Skeletal muscle tissue (tissue), 4 donors: ENCODE results near the gene PTPRA. TPM values are rescaled to one million over a fixed set of nuclear protein-coding genes. Genes with fewer than 3 reads are reported as not detected.

ENCODE experiments used
- H3K27ac ChIP-seq: one replicate; pipeline ENCODE4 v1.7.0; 2013; ENCODE audit warnings: mild to moderate bottlenecking, low read depth, low read length, inconsistent platforms
- H3K27me3 ChIP-seq, 3 donors: one replicate each; pipeline ENCODE4 v1.7.0; 2013; ENCODE audit warnings: low read length in 3 of 3; ENCODE audit not compliant: control insufficient read depth in 3 of 3, insufficient read depth in 3 of 3
- H3K36me3 ChIP-seq, 3 donors: one replicate each; pipeline ENCODE4 v1.7.0; 2013; ENCODE audit warnings: low read length in 3 of 3; ENCODE audit not compliant: control insufficient read depth in 3 of 3, insufficient read depth in 3 of 3
- H3K4me1 ChIP-seq, 3 donors: one replicate each; pipeline ENCODE4 v1.7.0; 2013; ENCODE audit warnings: low read length in 3 of 3, mild to moderate bottlenecking in 3 of 3; ENCODE audit not compliant: control insufficient read depth in 3 of 3, insufficient read depth in 3 of 3
- H3K4me3 ChIP-seq, 3 donors: one replicate each; pipeline ENCODE4 v1.7.0; 2013; ENCODE audit warnings: low read length in 3 of 3
- H3K9ac ChIP-seq, 3 donors: one replicate each; pipeline ENCODE4 v1.7.0; 2013; ENCODE audit warnings: low read length in 3 of 3, mild to moderate bottlenecking in 3 of 3, moderate library complexity in 2 of 3, low read depth in 1 of 3
- H3K9me3 ChIP-seq, 3 donors: one replicate each; pipeline ENCODE4 v1.7.0; 2013; ENCODE audit warnings: low read length in 3 of 3; ENCODE audit not compliant: control insufficient read depth in 3 of 3
- total RNA-seq: library from RNA; depleted of rRNA; stranded (reverse); fragments of >200 nt; gene quantifications from one replicate; pipeline ENCODE4 v1.2.3, GENCODE V29; 2014
- donor health status: Osteomylitis.

The PTPRA gene
- total RNA-seq, 1 donor from 2014 or later: 93.4 TPM

DNA sequence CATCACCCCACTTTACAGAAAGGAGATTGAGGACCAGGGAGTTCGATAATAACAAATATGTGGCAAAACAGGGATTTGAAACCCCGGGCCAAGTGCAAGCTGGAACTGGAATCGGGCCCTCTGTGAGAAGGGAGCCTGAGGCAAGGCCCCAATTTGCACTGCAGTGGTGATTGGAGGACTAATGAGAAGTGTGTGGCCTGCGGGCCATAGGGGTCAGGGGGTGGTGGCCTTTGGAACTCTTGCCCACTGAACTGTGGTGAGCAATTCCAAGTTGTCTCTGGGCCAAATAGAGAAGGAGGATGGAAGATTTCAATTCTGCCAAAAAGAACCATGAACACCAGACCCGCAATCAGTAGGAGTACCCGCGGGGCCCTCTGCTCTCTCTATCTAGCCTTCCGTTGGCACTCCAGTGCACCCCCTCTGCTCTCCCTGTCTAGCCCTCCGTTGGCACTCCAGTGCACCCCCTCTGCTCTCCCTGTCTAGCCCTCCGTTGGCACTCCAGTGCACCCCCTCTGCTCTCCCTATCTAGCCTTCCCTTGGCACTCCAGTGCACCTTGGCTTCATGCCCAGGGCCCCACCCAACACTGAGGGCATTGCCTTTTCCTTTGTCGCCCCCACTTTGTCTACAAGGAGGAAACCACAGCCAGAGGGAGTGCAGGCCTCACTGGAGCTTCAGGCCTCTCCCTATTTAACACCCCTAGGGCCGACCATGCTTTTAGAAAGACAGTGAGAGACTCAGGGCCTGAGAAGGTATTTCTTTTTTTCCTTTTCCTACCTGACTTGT lies 6.0 kb upstream of the PTPRA start:
- no peak overlapping the region for H3K27ac ChIP-seq
- H3K4me1 ChIP-seq: peaks cover 7 to 14% (median 10%) of the 10 kb centered on the region in 3 donors
- no peak overlapping the region for H3K9ac ChIP-seq
- no peaks in the 10 kb centered on the region for H3K27me3 ChIP-seq
- no peak overlapping the region for H3K4me3 ChIP-seq
- H3K36me3 ChIP-seq: peaks cover 28 to 38% (median 34%) of the 10 kb centered on the region in 3 donors
- no peaks in the 10 kb centered on the region for H3K9me3 ChIP-seq

DNA sequence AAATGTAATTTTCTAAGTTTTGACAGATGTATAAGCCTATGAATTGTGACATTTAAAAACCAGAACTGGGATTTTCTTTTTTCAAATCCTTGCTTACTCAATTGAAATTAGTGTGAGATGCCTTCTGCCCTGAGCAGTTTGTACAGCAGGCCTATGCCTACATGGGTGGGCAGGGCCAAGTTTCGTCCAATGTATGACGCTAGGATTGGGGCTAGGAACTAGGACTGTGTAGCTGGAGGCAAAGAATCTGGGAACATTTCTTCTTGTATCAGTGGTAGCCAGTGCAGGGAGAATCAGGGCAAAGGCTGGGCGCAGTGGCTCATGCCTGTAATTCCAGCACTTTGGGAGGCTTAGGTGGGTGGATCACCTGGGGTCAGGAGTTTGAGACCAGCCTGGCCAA lies 3.9 kb upstream of the PTPRA start:
- no peaks in the 10 kb centered on the region for H3K27me3 ChIP-seq
- no peak overlapping the region for H3K4me3 ChIP-seq
- peaks cover 15 to 25% (median 20%) of the 10 kb centered on the region in 3 donors for H3K4me1 ChIP-seq
- H3K27ac ChIP-seq: no peak overlapping the region
- no peaks in the 10 kb centered on the region for H3K9me3 ChIP-seq
- H3K9ac ChIP-seq: no peak overlapping the region
- peaks cover 16 to 25% (median 24%) of the 10 kb centered on the region in 3 donors for H3K36me3 ChIP-seq

- Histone ChIP-seq H3K27ac (peak overlapping the region; percentile 68), H3K27me3 (no peaks in the 10 kb centered on the region), H3K4me3 (no peak overlapping the region), H3K36me3 (peaks cover 5 to 10% (median 8%) of the 10 kb centered on the region in 3 donors), H3K9me3 (no peaks in the 10 kb centered on the region), H3K4me1 (peaks cover 31 to 35% (median 32%) of the 10 kb centered on the region in 3 donors), H3K9ac (no peak overlapping the region)
Observed at GRCh38 chr20:2871111-2871465, 2.2 kb upstream of the PTPRA start.

- Histone ChIP-seq H3K36me3 (peaks cover under 1 to 3% (median 2%) of the 10 kb centered on the region in 3 donors), H3K4me3 (peak overlapping the region; percentile 81 to 93 (median 91)), H3K27me3 (no peaks in the 10 kb centered on the region), H3K4me1 (peaks cover 32 to 35% (median 32%) of the 10 kb centered on the region in 3 donors), H3K27ac (peak overlapping the region; percentile 11), H3K9ac (peak overlapping the region; percentile 61 to 87 (median 78)), H3K9me3 (no peaks in the 10 kb centered on the region)
Observed at GRCh38 chr20:2871661-2872458, 1.4 kb upstream of the PTPRA start.

DNA sequence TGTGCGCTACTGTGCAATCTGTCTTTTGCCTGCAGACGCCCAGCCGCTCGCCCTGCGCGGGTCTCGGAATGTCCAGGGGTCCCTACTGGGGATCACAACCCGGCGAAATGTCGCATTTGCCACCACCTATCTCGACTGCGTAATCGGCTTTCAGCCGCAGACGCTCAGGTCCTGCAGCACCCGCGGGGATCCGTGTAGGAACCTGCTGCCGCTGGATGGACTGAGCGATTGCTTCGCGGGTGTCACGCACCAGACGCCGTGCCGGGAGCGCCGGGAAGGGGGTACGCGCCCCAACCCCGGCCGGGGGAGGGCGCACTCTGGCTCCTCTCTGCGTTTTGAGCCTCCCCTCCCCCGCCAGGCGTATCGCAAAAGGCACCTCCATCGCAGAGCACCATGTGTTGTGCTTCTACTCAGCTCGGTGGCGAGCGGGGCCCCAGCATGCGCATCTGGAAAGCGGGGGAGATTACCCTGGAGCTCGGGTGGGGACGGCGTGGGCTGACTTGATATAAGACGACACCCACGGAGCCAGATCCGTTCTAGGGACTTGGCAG lies 747 bp upstream of the PTPRA start:
- Histone ChIP-seq H3K9ac (peak overlapping the region; percentile 74 to 87 (median 78)), H3K9me3 (no peaks in the 10 kb centered on the region), H3K27ac (peak overlapping the region; percentile 63), H3K36me3 (peaks cover 0 to 2% (median 0%) of the 10 kb centered on the region in 3 donors), H3K4me1 (peaks cover 32 to 35% (median 32%) of the 10 kb centered on the region in 3 donors), H3K27me3 (no peaks in the 10 kb centered on the region), H3K4me3 (peak overlapping the region; percentile 81 to 93 (median 91))

DNA sequence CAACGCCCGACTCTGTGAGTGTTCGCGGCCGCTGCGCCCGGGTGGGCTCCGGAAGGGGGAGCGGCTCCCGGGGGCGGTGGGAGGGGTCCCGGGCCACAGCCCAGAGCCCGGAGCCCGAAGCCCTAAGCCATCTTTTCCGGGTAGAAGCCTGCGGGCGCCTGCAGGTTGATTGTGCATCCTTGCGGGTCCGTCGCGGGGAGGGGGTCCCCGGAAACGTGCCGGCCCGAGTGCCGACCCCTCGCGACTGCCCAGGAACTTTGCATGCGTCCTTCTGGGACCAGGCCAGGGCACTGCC lies 413 bp downstream of the PTPRA start:
- H3K4me3 ChIP-seq: peak overlapping the region; percentile 78 to 93 (median 91)
- no peaks in the 10 kb centered on the region for H3K9me3 ChIP-seq
- H3K27me3 ChIP-seq: no peaks in the 10 kb centered on the region
- peak overlapping the region; percentile 83 to 88 (median 87) for H3K9ac ChIP-seq
- H3K36me3 ChIP-seq: peaks cover 0 to 2% (median 0%) of the 10 kb centered on the region in 3 donors
- H3K27ac ChIP-seq: peak overlapping the region; percentile 58
- peaks cover 32 to 36% (median 35%) of the 10 kb centered on the region in 3 donors for H3K4me1 ChIP-seq

DNA sequence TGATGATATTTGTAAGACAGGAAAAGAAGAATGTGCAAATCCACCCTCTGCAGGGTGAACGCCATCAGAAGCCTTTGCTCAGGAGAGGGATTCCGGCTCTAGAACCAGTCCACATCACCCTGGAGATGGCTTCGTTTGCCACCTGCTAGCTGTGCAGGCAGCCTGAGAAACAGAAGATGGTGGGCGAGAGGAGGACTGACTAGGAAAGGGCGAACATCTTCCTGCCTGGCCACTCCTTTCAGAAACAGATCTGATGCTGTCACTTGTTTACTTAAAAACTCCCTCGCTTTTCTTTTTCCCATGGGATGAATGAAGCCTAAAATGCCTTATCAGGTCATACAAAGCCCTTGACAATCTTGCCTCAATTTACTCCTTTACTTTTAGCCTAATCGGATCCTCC lies 1.2 kb downstream of the PTPRA start:
- Histone ChIP-seq H3K9me3 (no peaks in the 10 kb centered on the region), H3K9ac (peak overlapping the region; percentile 58 to 87 (median 83)), H3K4me1 (peaks cover 38 to 41% (median 39%) of the 10 kb centered on the region in 3 donors), H3K4me3 (peak overlapping the region; percentile 78 to 93 (median 91)), H3K36me3 (peaks cover 0 to 2% (median 0%) of the 10 kb centered on the region in 3 donors), H3K27me3 (no peaks in the 10 kb centered on the region), H3K27ac (no peak overlapping the region)

DNA sequence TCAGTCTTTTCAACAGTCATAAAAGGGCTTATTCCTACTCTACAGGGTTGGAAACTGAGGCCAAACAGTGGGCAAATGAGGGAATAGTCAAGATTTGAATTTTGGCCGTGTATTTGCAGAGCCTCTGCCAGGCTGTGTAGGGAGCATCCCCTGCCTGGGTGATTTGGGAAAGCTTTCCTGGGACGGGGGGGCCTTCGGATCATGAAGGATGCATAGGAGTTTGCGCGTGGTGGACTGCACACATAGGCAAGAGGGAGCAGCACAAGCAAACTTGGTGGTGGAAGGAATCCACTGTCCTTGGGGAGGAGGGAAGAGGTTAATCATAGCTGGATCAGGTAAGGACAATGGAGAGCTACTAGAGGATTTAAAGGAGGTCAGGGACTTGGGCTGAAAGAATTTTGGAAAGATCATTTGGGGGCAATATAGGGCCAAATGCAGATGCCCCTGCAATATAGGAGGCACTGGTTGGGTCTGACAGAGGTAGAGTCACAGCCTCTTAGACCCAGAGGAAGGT lies 2.5 kb downstream of the PTPRA start:
- H3K4me1 ChIP-seq: peaks cover 35 to 38% (median 37%) of the 10 kb centered on the region in 3 donors
- no peaks in the 10 kb centered on the region for H3K27me3 ChIP-seq
- H3K36me3 ChIP-seq: peaks cover 0 to 2% (median 0%) of the 10 kb centered on the region in 3 donors
- no peaks in the 10 kb centered on the region for H3K9me3 ChIP-seq
- H3K27ac ChIP-seq: no peak overlapping the region
- no peak overlapping the region for H3K4me3 ChIP-seq
- H3K9ac ChIP-seq: no peak overlapping the region

- Histone ChIP-seq H3K36me3 (peaks cover 0 to 2% (median 0%) of the 10 kb centered on the region in 3 donors), H3K27ac (no peak overlapping the region), H3K27me3 (no peaks in the 10 kb centered on the region), H3K9me3 (no peaks in the 10 kb centered on the region), H3K4me3 (no peak overlapping the region), H3K4me1 (peaks cover 17 to 25% (median 20%) of the 10 kb centered on the region in 3 donors), H3K9ac (no peak overlapping the region)
Observed at GRCh38 chr20:2878515-2878914, 5.2 kb downstream of the PTPRA start.
